K562 (cell line): Measurements from ENCODE around the gene ADGRG1.

ENCODE experiments used
- FOXA1 ChIP-seq: fragments of 450-650 bp; IDR thresholded peaks from 2 replicates; pipeline ENCODE4 v1.6.1; 2016; ENCODE audit warnings: mild to moderate bottlenecking, borderline replicate concordance
- GATA2 ChIP-seq: sonication (generic); formaldehyde crosslinking; IDR thresholded peaks from 2 replicates; pipeline ENCODE4 v1.4.0; 2020; ENCODE audit warnings: mild to moderate bottlenecking, missing genetic modification reagents
- HCFC1 ChIP-seq: IDR thresholded peaks from 2 replicates; pipeline ENCODE4 v1.6.1; 2012; ENCODE audit warnings: low read depth, low read length, improper control_type of control experiment
- PCBP2 ChIP-seq: fragments of 200-400 bp; formaldehyde crosslinking; IDR thresholded peaks from 2 replicates; pipeline ENCODE4 v1.6.1; 2018; ENCODE audit warnings: low read length, low read depth, mild to moderate bottlenecking, moderate library complexity; ENCODE audit not compliant: poor library complexity, severe bottlenecking
- POLR2A ChIP-seq: fragments of 450-650 bp; conservative IDR thresholded peaks from 2 replicates; pipeline ENCODE4 v1.6.1; 2016
- RFX7 ChIP-seq: fragments of 250-450 bp; sonication (Bioruptor Pico); IDR thresholded peaks from 2 replicates; pipeline ENCODE4 v1.5.1; 2021; ENCODE audit warnings: mild to moderate bottlenecking
- TF ChIP-seq, protein P1 (sequence below), 3 experiments: IDR thresholded peaks in 2 of 3; conservative IDR thresholded peaks in 1 of 3; 2 replicates each; pipeline ENCODE4 v1.5.1; 2011 to 2012; ENCODE audit warnings: low read length in 3 of 3, mild to moderate bottlenecking in 3 of 3, control low read depth in 2 of 3, improper control_type of control experiment in 1 of 3, inconsistent platforms in 1 of 3, low read depth in 1 of 3, mixed read lengths in 1 of 3, moderate library complexity in 1 of 3; ENCODE audit not compliant: insufficient read depth in 2 of 3

DNA sequence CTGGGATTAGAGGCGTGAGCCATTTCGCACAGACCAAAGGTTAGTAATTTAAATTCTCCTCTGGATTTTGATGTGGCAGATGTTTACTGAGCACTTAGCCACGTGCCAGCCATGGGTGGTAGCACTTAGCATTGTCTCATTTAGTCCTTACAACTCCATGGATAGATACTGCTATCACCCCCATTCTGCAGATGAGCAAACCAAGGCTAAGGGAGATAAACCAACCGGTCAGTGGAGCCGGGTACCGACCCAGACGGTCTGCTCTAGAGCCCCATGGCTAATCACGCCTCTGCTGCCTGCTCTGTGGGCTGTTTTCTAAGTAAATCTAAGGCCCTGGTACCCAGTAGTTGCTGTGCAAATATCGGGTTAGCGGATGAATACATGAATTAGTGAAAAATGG lies 12.6 kb upstream of the ADGRG1 start:
- TF ChIP-seq FOXA1 (no peak), RFX7 (CRISPR knock-in tag) (no peak), GATA2 (CRISPR knock-in tag) (no peak), POLR2A (no peak), PCBP2 (no peak), HCFC1 (no peak)
- TF ChIP-seq, protein P1, sequence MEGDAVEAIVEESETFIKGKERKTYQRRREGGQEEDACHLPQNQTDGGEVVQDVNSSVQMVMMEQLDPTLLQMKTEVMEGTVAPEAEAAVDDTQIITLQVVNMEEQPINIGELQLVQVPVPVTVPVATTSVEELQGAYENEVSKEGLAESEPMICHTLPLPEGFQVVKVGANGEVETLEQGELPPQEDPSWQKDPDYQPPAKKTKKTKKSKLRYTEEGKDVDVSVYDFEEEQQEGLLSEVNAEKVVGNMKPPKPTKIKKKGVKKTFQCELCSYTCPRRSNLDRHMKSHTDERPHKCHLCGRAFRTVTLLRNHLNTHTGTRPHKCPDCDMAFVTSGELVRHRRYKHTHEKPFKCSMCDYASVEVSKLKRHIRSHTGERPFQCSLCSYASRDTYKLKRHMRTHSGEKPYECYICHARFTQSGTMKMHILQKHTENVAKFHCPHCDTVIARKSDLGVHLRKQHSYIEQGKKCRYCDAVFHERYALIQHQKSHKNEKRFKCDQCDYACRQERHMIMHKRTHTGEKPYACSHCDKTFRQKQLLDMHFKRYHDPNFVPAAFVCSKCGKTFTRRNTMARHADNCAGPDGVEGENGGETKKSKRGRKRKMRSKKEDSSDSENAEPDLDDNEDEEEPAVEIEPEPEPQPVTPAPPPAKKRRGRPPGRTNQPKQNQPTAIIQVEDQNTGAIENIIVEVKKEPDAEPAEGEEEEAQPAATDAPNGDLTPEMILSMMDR (IDR thresholded peaks at IDR 0.05 in 2 of 3, conservative IDR thresholded peaks at IDR 0.05 in 1 of 3; ENCODE audit: insufficient read depth in 2 of 3, low read depth in 1 of 3, low read length in 3 of 3) = no peak
